Activated B cell treated with CpG ODN at 0.5 μM for 24 hours (primary cell): ENCODE measurements around the gene MAB21L2. TPM values are rescaled to one million over a fixed set of nuclear protein-coding genes. Genes with fewer than 3 reads are reported as not detected.
"Not testable (repeated sequence)": the region's sequence is repeated elsewhere in the genome, so short reads cannot be mapped to it uniquely, and the experiment has no call there.

ENCODE experiments used
- ATAC-seq: fragments of 200-7000 bp; cut with Tn5 transposase; one replicate; pipeline ENCODE4 v1.10.0; 2021; ENCODE audit warnings: low read depth, mild to moderate bottlenecking, moderate library complexity
- CTCF ChIA-PET: fragments of 350-600 bp; sonication (Branson Sonifier 250); formaldehyde crosslinking; loops from one replicate; lab custom pipeline; 2021; ENCODE audit warnings: antibody characterized with exemption; lab: Charles Lee
- POLR2A ChIA-PET: fragments of 350-600 bp; sonication (Branson Sonifier 250); formaldehyde crosslinking; loops from one replicate; lab custom pipeline; 2021; ENCODE audit warnings: antibody characterized with exemption; lab: Charles Lee
- DNase-seq: peaks from one replicate; pipeline ENCODE4 v3.0.0; 2022
- H3K27ac Mint-ChIP-seq: one replicate; pipeline ENCODE4 v1.8.0; 2020; ENCODE audit warnings: mixed read lengths
- H3K27me3 Mint-ChIP-seq: one replicate; pipeline ENCODE4 v1.8.0; 2021; ENCODE audit warnings: mixed read lengths
- H3K36me3 Mint-ChIP-seq: one replicate; pipeline ENCODE4 v1.8.0; 2021; ENCODE audit warnings: low read depth, mixed read lengths
- H3K4me1 Mint-ChIP-seq: one replicate; pipeline ENCODE4 v1.8.0; 2021; ENCODE audit warnings: mixed read lengths
- H3K4me3 Mint-ChIP-seq: one replicate; pipeline ENCODE4 v1.8.0; 2020; ENCODE audit warnings: mild to moderate bottlenecking, mixed read lengths
- H3K9me3 Mint-ChIP-seq: one replicate; pipeline ENCODE4 v1.8.0; 2020; ENCODE audit warnings: mixed read lengths
- intact Hi-C: fragments of 100-400 bp; cut with micrococcal nuclease; formaldehyde crosslinking; loops from one replicate; pipeline ENCODE4 v1.15.1; 2024
- total RNA-seq: library from RNA; stranded (reverse); gene quantifications from 2 replicates; pipeline ENCODE4 v1.2.3, GENCODE V29; 2022
- TF ChIP-seq, protein P1 (sequence below): fragments of 200-600 bp; IDR thresholded peaks from one replicate; pipeline ENCODE4 v1.8.0; 2022; ENCODE audit warnings: antibody characterized with exemption, mild to moderate bottlenecking

The MAB21L2 gene
- total RNA-seq = not detected in 2 replicates

DNA sequence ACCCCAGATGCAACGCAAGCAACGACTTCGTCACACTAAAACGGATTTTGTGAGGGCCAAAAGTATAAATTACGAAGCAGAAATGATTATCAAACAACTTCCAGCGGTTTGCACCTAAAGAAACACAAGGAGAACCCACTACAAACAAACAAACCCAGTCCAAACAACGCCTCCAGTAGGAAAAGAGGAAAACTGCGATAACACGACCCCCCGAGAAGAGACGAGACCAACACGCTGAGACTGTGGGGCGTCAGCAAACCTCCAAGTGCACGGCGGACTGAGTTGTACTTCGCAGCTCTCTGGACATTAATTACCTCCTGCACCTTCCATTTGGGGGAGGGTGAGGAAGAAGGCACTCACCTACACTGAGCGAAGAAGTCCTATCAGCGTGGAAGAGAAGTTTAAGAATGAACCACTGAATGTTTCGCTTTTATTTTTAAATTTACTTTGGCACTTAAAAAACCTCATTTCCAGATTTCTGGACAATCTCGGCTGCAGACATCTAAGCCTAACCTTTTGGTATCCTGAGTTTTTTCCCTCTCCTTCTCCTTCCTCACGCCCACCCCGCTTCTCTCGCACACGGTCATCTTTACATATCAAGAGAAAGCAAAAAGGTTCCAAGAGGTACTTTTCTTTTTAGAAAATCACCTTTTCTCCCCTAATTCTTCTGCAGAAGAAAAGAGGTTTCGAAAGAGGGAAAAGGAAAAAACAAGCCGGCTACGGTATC is at the start of gene MAB21L2:
TSS of gene MAB21L2 (plus strand) at position 6 of the 727 bp plus-strand sequence. CDS start 879 bp downstream, outside the sequence.
- POLR2A ChIA-PET = no interaction called here

GRCh38 chr4:150533673-150534072 is 48.3 kb upstream of the MAB21L2 start:
- no peak overlapping the region for H3K4me3 Mint-ChIP-seq
- CTCF ChIA-PET = no interaction called here
- no peak overlapping the region for H3K27ac Mint-ChIP-seq
- H3K36me3 Mint-ChIP-seq = peaks cover 23% of the 10 kb centered on the region
- no peak for DNase-seq
- TF ChIP-seq, protein P1, sequence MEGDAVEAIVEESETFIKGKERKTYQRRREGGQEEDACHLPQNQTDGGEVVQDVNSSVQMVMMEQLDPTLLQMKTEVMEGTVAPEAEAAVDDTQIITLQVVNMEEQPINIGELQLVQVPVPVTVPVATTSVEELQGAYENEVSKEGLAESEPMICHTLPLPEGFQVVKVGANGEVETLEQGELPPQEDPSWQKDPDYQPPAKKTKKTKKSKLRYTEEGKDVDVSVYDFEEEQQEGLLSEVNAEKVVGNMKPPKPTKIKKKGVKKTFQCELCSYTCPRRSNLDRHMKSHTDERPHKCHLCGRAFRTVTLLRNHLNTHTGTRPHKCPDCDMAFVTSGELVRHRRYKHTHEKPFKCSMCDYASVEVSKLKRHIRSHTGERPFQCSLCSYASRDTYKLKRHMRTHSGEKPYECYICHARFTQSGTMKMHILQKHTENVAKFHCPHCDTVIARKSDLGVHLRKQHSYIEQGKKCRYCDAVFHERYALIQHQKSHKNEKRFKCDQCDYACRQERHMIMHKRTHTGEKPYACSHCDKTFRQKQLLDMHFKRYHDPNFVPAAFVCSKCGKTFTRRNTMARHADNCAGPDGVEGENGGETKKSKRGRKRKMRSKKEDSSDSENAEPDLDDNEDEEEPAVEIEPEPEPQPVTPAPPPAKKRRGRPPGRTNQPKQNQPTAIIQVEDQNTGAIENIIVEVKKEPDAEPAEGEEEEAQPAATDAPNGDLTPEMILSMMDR = no peak
- intact Hi-C loops = no loop called here
- POLR2A ChIA-PET = no interaction called here
- H3K9me3 Mint-ChIP-seq = no peaks in the 10 kb centered on the region
- H3K4me1 Mint-ChIP-seq = no peaks in the 10 kb centered on the region
- no peak for ATAC-seq
- no peaks in the 10 kb centered on the region for H3K27me3 Mint-ChIP-seq

More for the DNA sequence above, at the start of gene MAB21L2:
- Mint-ChIP-seq H3K27me3 (no peaks in the 10 kb centered on the region), H3K27ac (no peak within 1 kb of the TSS), H3K9me3 (peaks cover 8% of the 10 kb centered on the region), H3K4me1 (no peaks in the 10 kb centered on the region), H3K4me3 (no peak within 1 kb of the TSS), H3K36me3 (peaks cover 71% of the 10 kb centered on the region)
- CTCF ChIA-PET = no interaction called here
- ATAC-seq (no peak), DNase-seq (no peak)
- TF ChIP-seq, protein P1 = no peak
- intact Hi-C loops = no loop called here

DNA sequence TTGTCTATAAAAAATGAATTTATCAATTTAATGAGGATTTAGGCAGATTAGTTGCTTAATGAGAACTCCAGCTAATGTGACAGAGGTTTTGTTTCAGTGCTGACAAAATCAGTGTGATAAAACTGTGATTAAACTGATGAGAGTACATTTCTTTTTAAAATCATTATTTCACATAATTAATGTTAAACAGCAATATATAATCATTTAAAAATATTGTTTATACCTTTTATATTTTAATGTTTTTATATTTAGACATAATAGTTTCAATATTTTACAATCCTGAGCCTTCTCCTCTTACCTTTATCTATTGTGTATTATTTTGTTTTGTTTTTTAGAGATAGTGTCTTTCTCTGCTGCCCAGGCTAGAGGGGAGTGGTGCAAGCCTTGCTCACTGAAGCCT is 47.1 kb upstream of the MAB21L2 start:
- CTCF ChIA-PET = no interaction called here
- intact Hi-C loops = no loop called here
- no peaks in the 10 kb centered on the region for H3K9me3 Mint-ChIP-seq
- no peak overlapping the region for H3K27ac Mint-ChIP-seq
- TF ChIP-seq, protein P1 = no peak
- no peaks in the 10 kb centered on the region for H3K27me3 Mint-ChIP-seq
- H3K4me3 Mint-ChIP-seq = no peak overlapping the region
- H3K36me3 Mint-ChIP-seq = peaks cover 21% of the 10 kb centered on the region
- POLR2A ChIA-PET = no interaction called here
- no peak for ATAC-seq
- DNase-seq = no peak
- H3K4me1 Mint-ChIP-seq = no peaks in the 10 kb centered on the region

DNA sequence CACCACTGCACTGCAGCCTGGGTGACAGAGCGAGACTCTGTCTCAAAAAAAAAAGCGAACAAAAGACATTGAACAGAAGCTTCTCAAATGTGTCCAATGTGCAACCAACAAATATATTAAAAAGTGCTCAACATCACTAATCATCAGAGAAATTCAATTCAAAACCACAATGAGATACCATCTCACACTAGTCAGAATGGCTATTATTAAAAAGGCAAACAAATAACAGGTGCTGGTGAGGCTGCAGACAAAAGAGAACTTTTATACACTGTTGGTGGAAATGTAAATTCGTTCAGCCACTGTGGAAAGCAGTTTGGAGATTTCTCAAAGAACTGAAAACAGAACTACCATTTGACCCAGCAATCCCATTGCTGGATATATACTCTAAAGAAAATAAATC is 44.0 kb upstream of the MAB21L2 start:
- H3K4me1 Mint-ChIP-seq, H3K9me3 Mint-ChIP-seq, POLR2A ChIA-PET, CTCF ChIA-PET, H3K4me3 Mint-ChIP-seq, intact Hi-C loops, H3K27me3 Mint-ChIP-seq, H3K27ac Mint-ChIP-seq, ATAC-seq, DNase-seq: not testable (repeated sequence)
- H3K36me3 Mint-ChIP-seq = peaks cover 16% of the 10 kb centered on the region

DNA sequence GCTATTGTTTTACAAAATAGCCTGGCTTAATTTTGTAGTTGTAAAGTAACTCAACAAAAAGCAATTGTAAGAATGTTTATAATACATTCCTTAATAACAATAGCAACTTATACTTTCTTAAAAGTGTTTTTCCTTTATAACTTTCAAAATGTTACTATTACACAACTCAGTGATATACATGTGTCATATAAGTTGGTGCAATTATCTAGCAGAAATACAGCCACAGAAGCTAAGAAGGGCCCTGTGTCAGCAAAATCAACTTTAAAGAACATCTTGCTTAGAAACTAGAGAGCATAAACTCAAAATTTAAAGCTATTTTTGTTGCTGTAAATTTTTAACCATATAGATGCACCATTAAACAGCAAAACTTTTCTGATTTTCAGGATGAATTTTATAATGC is 41.4 kb upstream of the MAB21L2 start:
- POLR2A ChIA-PET = no interaction called here
- H3K4me3 Mint-ChIP-seq = no peak overlapping the region
- no peak for ATAC-seq
- TF ChIP-seq, protein P1 = no peak
- no peak for DNase-seq
- intact Hi-C loops = no loop called here
- peaks cover 16% of the 10 kb centered on the region for H3K36me3 Mint-ChIP-seq
- H3K27me3 Mint-ChIP-seq = no peaks in the 10 kb centered on the region
- no peaks in the 10 kb centered on the region for H3K4me1 Mint-ChIP-seq
- H3K9me3 Mint-ChIP-seq = no peaks in the 10 kb centered on the region
- H3K27ac Mint-ChIP-seq = no peak overlapping the region
- CTCF ChIA-PET = no interaction called here
